Measurements from ENCODE around the gene ZRANB3.
"Not testable (repeated sequence)": the region's sequence is repeated elsewhere in the genome, so short reads cannot be mapped to it uniquely, and the experiment has no call there.

Gene ZRANB3

DNA sequence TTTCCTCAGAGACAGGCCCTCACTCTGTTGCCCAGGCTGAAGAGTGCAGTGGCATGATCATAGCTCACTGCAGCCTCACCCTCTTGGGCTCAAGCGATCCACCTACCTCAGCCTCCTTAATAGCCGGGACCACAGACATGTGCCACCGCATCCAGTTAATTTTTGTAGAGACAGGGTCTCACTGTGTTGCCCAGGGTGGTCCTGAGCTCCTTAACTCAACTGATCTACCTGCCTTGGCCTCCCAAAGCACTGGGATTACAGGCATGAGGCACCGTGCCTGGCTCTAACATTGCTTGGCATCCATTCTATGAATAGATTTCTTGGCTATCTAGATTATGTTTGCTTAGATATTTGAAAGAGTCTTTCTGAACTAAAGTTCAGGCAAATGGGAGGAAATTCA lies 21.9 kb upstream of the ZRANB3 start:
- TF ChIP-seq, protein P1, sequence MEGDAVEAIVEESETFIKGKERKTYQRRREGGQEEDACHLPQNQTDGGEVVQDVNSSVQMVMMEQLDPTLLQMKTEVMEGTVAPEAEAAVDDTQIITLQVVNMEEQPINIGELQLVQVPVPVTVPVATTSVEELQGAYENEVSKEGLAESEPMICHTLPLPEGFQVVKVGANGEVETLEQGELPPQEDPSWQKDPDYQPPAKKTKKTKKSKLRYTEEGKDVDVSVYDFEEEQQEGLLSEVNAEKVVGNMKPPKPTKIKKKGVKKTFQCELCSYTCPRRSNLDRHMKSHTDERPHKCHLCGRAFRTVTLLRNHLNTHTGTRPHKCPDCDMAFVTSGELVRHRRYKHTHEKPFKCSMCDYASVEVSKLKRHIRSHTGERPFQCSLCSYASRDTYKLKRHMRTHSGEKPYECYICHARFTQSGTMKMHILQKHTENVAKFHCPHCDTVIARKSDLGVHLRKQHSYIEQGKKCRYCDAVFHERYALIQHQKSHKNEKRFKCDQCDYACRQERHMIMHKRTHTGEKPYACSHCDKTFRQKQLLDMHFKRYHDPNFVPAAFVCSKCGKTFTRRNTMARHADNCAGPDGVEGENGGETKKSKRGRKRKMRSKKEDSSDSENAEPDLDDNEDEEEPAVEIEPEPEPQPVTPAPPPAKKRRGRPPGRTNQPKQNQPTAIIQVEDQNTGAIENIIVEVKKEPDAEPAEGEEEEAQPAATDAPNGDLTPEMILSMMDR (IDR thresholded peaks at IDR 0.05) = no peak
- no peak for DNase-seq (ENCODE audit: low spot score)
- H3K4me3 ChIP-seq = no peak overlapping the region
- H3K27ac ChIP-seq = no peak overlapping the region

- Histone ChIP-seq H3K27ac (no peak overlapping the region), H3K4me3 (no peak overlapping the region)
- no peak for DNase-seq (ENCODE audit: low spot score)
- TF ChIP-seq, protein P1 (IDR thresholded peaks at IDR 0.05) = no peak
These were observed 20.3 kb upstream of the ZRANB3 start for GRCh38 chr2:135551356-135551755.

GRCh38 chr2:135547311-135547710 lies 16.3 kb upstream of the ZRANB3 start:
- H3K27ac ChIP-seq = no peak overlapping the region
- no peak overlapping the region for H3K4me3 ChIP-seq
- DNase-seq (ENCODE audit: low spot score) = no peak
- TF ChIP-seq, protein P1 (IDR thresholded peaks at IDR 0.05) = no peak

- TF ChIP-seq, protein P1 (IDR thresholded peaks at IDR 0.05) = no peak
- Histone ChIP-seq H3K4me3 (no peak overlapping the region), H3K27ac (no peak overlapping the region)
- no peak for DNase-seq (ENCODE audit: low spot score)
These were observed 15.4 kb upstream of the ZRANB3 start for GRCh38 chr2:135546436-135546835.

GRCh38 chr2:135533545-135533944 lies 2.5 kb upstream of the ZRANB3 start:
- H3K27ac ChIP-seq; DNase-seq (ENCODE audit: low spot score); H3K4me3 ChIP-seq: not testable (repeated sequence)

- TF ChIP-seq, protein P1 (IDR thresholded peaks at IDR 0.05) = no peak
- H3K27ac ChIP-seq = no peak overlapping the region
- H3K4me3 ChIP-seq = no peak overlapping the region
- no peak for DNase-seq (ENCODE audit: low spot score)
These were observed 1.6 kb upstream of the ZRANB3 start for GRCh38 chr2:135532581-135532980.

DNA sequence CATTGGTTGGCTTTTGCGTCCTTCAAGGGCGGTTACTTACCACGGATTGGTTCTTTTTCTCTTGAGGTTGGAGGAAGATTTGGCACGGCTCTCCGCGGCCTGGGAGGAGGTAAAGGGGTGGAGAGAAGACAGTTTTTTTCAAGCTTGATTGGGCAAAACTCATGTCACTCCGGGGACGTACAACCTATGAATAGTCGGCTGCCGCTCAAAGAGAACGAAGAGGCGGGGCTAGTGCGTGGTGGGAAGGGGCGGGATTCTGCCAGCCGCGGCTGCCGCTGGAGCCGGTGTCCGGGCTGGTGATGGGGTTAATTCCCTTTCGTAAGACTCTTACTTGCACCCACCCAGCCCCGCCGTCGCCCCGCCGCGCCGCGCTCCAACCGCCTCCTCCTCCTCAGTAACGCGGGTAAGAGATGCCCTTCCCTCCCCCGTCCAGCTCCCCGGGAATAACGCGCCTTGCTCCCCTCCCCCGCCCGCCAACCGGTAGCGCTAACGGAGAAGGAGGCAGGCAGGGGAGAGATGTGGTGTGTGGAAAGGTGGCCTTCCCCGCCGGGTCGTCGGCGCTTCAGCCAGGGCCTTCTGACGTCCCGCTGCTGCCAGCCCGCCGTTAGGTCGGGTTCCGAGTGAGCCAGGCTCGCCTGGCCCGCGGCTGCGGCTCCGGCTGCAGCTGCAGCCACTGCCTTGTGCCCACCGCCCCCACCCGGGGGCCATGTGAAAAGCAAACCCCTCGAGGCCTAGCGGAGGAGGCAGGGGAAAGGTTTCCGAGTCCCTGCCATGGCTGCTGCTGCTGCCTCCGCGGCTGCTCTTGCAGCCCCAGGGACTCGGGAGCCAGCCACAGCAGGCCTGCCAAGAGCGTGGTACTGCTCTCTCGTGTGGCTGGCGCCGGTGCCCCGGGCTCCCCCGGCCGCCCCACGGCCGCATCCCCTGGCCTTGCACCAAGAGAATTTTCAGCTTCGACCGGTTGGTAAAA lies 496 bp upstream of the ZRANB3 start, which contains the start of gene R3HDM1:
Gene R3HDM1 (plus strand): TSS at position 254 of the 967 bp plus-strand sequence. CDS start 73,362 bp downstream, outside the sequence.
- peak within 1 kb of the TSS; percentile 87 for H3K4me3 ChIP-seq
- peak within 1 kb of the TSS; percentile 87 to 92 for H3K27ac ChIP-seq
- TF ChIP-seq, protein P1 (IDR thresholded peaks at IDR 0.05) = no peak
- DNase-seq (ENCODE audit: low spot score) = peak; percentile 98

Measured in coronary artery (tissue), 2 donors.